Activated CD4-positive, alpha-beta T cell treated with anti-CD3 and anti-CD28 coated beads, Interleukin-2, amount 50 U/mL, for 4 hours (primary cell): ENCODE results near the gene ZNF202.
"Not testable (repeated sequence)": the region's sequence is repeated elsewhere in the genome, so short reads cannot be mapped to it uniquely, and the experiment has no call there.

Experiments
- DNase-seq, 2 experiments: peaks; one replicate each; pipeline ENCODE4 v3.0.0-alpha.2; 2020

Gene ZNF202

GRCh38 chr11:123740787-123741158, 687 bp downstream of the ZNF202 start:
- peak in 1 of 2 experiments; percentile 5 for DNase-seq

DNA sequence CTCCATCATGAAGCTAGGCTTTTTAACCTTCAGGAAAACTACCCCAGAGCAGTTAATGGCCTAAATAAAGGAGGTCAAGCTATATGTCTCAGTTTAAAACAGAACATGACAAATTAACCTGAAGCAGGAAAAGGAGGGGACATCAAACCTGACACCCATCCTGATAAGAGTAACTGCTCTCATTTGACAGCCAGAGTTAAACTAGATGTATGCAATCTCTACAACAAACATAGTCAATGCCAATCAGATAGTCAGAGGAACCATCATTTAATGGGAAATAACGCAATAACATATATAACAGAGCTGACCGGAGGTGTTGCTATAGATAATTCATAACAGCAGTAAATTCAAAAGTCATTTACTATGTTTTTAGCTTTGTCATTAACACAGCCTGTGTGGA, 3.1 kb downstream of the ZNF202 start:
- DNase-seq: no peak

- DNase-seq: no peak
Observed at GRCh38 chr11:123736769-123737168, 4.7 kb downstream of the ZNF202 start.

DNA sequence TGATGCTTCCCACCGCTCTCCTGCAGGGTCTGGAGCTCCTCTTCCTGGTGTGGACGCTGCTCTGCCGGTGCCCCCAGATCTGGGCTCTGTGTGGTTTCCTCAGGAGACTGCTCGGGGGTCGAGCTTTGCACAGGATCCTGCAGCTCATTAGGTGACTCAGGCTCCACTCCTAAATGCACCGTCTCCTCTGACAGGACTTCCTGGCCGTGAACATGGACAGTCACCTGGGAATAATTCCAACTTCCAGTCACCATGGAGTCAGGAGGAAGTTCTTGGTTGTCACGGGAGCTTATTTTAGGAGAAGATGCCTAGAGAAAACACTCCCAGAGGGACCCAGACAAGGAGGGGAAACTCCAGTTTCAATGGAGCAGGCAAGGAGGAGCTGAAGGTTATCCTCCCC, 11.9 kb downstream of the ZNF202 start:
- no peak for DNase-seq

DNA sequence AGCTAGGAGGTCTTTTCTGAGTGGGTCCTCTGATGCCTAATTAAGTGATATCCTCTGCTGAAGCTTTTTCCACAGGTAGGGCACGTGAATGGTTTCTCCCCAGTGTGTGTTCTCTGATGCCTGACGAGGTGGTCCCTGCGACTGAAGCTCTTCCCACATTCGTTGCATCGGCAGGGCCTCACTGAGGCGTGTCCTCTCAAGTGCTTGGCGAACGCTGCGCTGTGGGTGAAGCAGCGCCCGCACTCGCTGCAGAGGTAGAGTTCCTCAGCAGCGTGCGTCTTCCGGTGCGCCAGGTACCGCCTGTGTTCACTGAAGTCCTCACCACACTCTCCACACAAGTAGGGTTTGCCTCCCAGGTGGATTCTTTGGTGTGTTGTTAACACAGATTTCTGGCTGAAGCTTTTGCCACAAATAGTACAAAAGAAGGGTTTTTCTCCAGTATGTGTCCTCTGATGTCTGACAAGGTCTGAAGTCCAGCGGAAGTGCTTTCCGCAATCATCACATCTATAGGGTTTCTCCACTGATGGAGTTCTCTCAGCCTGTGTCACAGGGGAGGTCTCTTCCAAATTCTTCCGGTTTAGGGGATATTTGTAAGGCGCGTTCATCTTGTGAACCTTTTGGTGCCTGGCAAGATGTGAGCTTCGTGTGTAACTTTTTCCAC, 15.3 kb downstream of the ZNF202 start:
- no peak for DNase-seq

- no peak for DNase-seq
Observed at GRCh38 chr11:123719452-123719851, 22.0 kb downstream of the ZNF202 start.

- DNase-seq: no peak
Observed at GRCh38 chr11:123718469-123718868, 23.0 kb downstream of the ZNF202 start.

- no peak for DNase-seq
Observed at GRCh38 chr11:123718063-123718462, 23.4 kb downstream of the ZNF202 start.

DNA sequence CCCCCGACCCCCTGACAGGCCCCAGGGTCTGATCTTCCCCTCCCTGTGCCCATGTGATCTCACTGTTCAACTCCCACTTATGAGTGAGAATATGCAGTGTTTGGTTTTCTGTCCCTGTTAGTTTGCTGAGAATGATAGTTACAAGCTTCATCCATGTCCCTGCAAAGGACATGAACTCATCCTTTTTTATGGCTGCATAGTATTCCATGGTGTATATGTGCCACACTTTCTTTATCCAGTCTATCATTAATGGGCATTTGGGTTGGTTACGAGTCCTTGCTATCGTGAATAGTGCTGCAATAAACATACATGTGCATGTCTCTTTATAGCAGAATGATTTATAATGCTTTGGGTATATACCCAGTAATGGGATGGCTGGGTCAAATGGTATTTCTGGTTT, 28.8 kb downstream of the ZNF202 start:
- not testable (repeated sequence) for DNase-seq

GRCh38 chr11:123707606-123708205, 33.8 kb downstream of the ZNF202 start:
- peak; percentile 50 to 51 for DNase-seq

DNA sequence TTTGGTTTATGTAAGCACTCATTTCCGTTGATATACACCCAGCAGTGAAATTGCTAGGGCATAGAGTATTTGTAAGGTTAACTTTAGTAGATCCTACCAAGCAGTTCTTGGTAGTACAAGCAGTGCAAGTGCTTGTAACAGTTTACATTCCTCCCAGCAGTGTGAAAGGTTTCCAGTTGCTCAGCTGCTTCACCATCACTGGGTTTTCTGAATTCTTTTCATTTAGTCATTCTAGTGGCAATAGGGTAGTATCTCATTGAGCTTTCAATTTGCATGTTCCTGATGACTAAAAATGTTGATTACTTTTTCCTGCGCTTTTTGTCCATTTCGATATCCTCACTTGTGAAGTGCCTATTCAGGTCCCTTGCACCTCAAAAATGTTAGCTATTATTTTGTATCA, 34.3 kb downstream of the ZNF202 start:
- no peak for DNase-seq

GRCh38 chr11:123704341-123704740, 37.1 kb downstream of the ZNF202 start:
- DNase-seq: no peak

GRCh38 chr11:123702696-123703095, 38.8 kb downstream of the ZNF202 start:
- DNase-seq: no peak

- DNase-seq: no peak
Observed at GRCh38 chr11:123702139-123702538, 39.3 kb downstream of the ZNF202 start.

DNA sequence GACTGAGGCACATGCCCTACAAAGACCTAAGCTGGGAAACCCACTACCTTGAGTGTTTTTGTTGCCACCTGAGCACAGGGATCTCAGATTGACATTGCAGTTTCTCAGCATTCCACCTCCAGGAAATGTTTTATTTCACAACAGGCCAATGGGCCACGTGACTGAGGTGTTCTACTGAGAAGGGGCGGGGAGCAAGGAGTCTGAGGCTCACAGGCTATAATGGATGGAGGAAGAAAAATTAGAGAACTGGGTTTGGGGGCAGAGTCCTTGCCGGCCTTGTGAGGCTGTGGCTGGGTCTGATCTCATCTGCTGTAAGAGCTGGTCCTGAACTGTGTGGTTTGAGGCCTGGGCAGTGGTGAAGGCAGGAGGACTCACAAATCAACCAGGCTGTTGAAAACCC, 40.7 kb downstream of the ZNF202 start:
- DNase-seq: no peak

DNA sequence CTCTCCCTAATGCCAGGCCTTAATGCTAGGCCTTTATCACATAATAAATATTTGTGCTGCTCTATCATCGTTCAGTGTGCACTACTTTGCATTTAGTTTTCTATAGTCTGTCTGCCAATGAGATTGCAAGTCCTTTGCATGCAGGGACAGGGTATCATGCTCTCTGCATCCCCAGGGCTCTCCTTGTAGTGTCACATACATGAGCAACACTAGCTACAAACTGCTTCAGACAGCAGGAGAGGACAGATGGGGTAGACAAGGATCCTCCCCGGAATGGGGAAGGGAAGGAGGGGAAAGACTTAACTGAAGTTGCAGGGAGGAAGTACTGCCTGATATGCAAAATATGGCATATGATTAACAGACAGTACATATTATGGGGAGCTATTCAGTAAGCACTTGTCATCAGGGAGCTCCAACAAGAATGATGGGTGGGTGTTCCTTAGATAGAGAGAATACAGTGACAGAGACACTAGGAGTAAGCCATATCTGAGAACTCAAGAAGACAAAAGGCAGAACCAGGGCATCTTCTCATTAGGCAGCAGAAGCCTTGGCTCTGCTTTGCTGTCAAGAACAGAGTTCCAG, 42.8 kb downstream of the ZNF202 start:
- no peak for DNase-seq

- DNase-seq: no peak
Observed at GRCh38 chr11:123696183-123696582, 45.3 kb downstream of the ZNF202 start.

DNA sequence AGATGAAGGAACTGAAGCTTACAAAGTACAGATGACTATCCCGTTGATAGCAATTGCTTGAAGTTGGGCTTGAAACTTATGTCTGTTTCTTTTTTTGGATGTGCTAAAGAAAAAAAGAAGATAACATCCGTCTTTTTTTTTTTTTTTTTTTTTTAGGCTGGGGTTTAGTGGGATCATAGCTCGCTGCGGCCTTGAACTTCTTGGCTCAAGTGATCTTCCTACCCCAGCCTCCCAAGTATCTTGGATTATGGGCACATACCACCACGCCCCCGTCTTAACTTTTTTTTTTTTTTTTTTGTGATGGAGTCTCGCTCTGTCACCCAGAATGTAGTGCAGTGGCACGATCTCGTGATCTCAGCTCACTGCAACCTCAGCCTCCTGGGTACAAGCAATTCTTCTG, 46.2 kb downstream of the ZNF202 start:
- DNase-seq: no peak

DNA sequence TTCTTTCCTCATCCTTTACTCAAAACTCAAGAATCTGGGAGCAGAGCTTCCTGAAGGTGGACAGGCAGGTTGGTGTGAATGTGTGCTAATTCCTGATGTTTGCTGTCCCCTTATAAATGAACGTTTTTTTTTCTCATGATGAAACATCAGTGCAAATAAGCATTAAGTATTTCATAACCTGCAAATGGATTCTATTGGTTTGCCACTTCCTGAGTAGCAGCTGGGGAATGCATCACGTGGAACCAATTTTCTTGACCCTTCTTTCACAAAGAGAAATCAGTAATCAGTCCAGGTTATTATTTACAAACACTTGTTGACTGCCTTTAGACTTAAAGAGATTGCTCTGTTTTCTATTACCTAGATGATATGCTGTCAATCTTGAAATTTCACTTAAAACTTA, 46.9 kb downstream of the ZNF202 start:
- no peak for DNase-seq

- no peak for DNase-seq
Observed at GRCh38 chr11:123692961-123693360, 48.5 kb downstream of the ZNF202 start.

DNA sequence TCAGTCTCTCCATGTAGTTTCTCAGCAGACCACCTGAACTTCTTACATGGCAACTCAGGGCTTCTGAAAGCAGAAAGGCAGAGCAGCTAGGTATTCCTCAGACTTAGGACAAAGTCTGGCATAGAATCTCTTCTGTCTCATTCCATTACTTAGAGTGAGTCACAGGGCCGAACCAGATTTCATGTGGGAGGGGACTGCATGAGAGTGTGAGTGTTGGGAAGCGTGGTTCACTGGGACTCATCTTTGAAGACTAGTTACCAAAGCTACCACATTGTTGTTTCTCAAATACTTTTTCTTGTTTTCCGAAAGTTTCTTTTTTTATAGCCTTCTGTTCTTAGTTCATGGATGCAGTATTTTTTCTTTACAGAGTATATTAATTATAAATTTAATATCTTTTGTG, 51.0 kb downstream of the ZNF202 start:
- no peak for DNase-seq

- no peak for DNase-seq
Observed at GRCh38 chr11:123684601-123685000, 56.9 kb downstream of the ZNF202 start.

DNA sequence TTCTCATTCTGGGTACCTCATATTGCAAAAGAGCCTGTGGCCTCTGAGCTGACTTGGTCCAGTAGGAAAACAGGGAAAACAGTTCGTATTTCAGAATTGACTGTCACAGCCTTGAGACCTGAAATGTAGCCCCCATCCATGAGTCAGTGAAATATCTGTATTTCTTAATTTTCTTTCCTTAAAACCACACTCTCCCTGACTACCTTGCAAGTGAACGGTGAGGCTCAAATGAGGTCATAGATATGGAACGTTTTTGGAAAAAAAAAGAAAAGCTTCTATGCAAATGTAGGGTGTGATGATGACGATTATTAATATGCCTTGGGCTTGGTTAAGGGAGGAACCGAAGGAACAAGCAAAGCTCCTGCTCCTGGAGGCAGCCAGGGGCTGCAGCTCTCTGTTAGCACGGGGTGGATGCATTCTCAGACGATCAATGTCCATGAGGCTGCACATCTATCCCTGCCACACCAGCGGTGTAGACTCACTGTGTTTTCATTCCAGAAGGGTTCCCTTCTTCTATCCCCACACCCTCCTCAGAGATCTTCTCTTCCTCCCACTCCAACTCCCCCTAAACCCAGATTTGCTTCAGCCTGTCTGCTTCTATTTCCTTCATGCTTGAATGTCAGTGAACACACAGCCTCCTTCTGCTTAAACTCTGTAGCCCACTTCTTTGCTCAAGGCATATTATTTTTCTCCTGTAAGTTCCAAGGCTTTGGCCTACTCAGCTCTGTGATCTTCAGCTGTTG, 57.9 kb downstream of the ZNF202 start:
- no peak for DNase-seq
